ENCODE measurements around the gene OR1C1.

The OR1C1 gene

GRCh38 chr1:247760456-247760855 is at the start of gene OR1C1:
Gene OR1C1 (minus strand): TSS chr1:247760556. CDS start chr1:247758406, 2,150 bp downstream.
- TF ChIP-seq ZBTB7A (IDR thresholded peaks at IDR 0.05; ENCODE audit: low read depth) = no peak
- no peak for TF ChIP-seq CREB1 (IDR thresholded peaks at IDR 0.05; ENCODE audit: low read depth)
- TF ChIP-seq TAF1 (IDR thresholded peaks at IDR 0.05; ENCODE audit: low read depth) = no peak
- no peak for TF ChIP-seq EP300 (IDR thresholded peaks at IDR 0.05; ENCODE audit: borderline replicate concordance)
- TF ChIP-seq CEBPB (IDR thresholded peaks at IDR 0.05) = no peak
- TF ChIP-seq NFIC (IDR thresholded peaks at IDR 0.05) = no peak
- no peak for TF ChIP-seq YY1 (IDR thresholded peaks at IDR 0.05; ENCODE audit: low read depth)
- no peak for TF ChIP-seq RAD21 (IDR thresholded peaks at IDR 0.05; ENCODE audit: low read depth)
- TF ChIP-seq REST (IDR thresholded peaks at IDR 0.05; ENCODE audit: low read depth) = no peak
- no peak for TF ChIP-seq USF1 (IDR thresholded peaks at IDR 0.05)
- no peak for TF ChIP-seq TCF12 (IDR thresholded peaks at IDR 0.05; ENCODE audit: low read depth)
- no peak for TF ChIP-seq TEAD4 (IDR thresholded peaks at IDR 0.05)
- TF ChIP-seq EGR1 (IDR thresholded peaks at IDR 0.05) = no peak
- no peak for TF ChIP-seq FOXM1 (IDR thresholded peaks at IDR 0.05; ENCODE audit: borderline replicate concordance, low read depth)
- TF ChIP-seq MAX (IDR thresholded peaks at IDR 0.05) = no peak

GRCh38 chr1:247797518-247797917 is 37.2 kb upstream of the OR1C1 start:
- TF ChIP-seq TCF12 (IDR thresholded peaks at IDR 0.05; ENCODE audit: low read depth) = no peak
- no peak for TF ChIP-seq EGR1 (IDR thresholded peaks at IDR 0.05)
- TF ChIP-seq TAF1 (IDR thresholded peaks at IDR 0.05; ENCODE audit: low read depth) = no peak
- no peak for TF ChIP-seq NFIC (IDR thresholded peaks at IDR 0.05)
- no peak for TF ChIP-seq CREB1 (IDR thresholded peaks at IDR 0.05; ENCODE audit: low read depth)
- TF ChIP-seq ZBTB7A (IDR thresholded peaks at IDR 0.05; ENCODE audit: low read depth) = no peak
- no peak for TF ChIP-seq TEAD4 (IDR thresholded peaks at IDR 0.05)
- TF ChIP-seq REST (IDR thresholded peaks at IDR 0.05; ENCODE audit: low read depth) = no peak
- TF ChIP-seq MAX (IDR thresholded peaks at IDR 0.05) = no peak
- TF ChIP-seq YY1 (IDR thresholded peaks at IDR 0.05; ENCODE audit: low read depth) = no peak
- TF ChIP-seq EP300 (IDR thresholded peaks at IDR 0.05; ENCODE audit: borderline replicate concordance) = no peak
- TF ChIP-seq RAD21 (IDR thresholded peaks at IDR 0.05; ENCODE audit: low read depth) = no peak
- no peak for TF ChIP-seq CEBPB (IDR thresholded peaks at IDR 0.05)
- no peak for TF ChIP-seq USF1 (IDR thresholded peaks at IDR 0.05)
- no peak for TF ChIP-seq FOXM1 (IDR thresholded peaks at IDR 0.05; ENCODE audit: borderline replicate concordance, low read depth)

GRCh38 chr1:247769603-247770002 is 9.2 kb upstream of the OR1C1 start:
- TF ChIP-seq CEBPB (IDR thresholded peaks at IDR 0.05) (no peak), ZBTB7A (IDR thresholded peaks at IDR 0.05; ENCODE audit: low read depth) (no peak), USF1 (IDR thresholded peaks at IDR 0.05) (no peak), RAD21 (IDR thresholded peaks at IDR 0.05; ENCODE audit: low read depth) (no peak), EGR1 (IDR thresholded peaks at IDR 0.05) (no peak), NFIC (IDR thresholded peaks at IDR 0.05) (no peak), REST (IDR thresholded peaks at IDR 0.05; ENCODE audit: low read depth) (no peak), MAX (IDR thresholded peaks at IDR 0.05) (no peak), YY1 (IDR thresholded peaks at IDR 0.05; ENCODE audit: low read depth) (no peak), CREB1 (IDR thresholded peaks at IDR 0.05; ENCODE audit: low read depth) (no peak), TEAD4 (IDR thresholded peaks at IDR 0.05) (no peak), EP300 (IDR thresholded peaks at IDR 0.05; ENCODE audit: borderline replicate concordance) (no peak), TAF1 (IDR thresholded peaks at IDR 0.05; ENCODE audit: low read depth) (no peak), FOXM1 (IDR thresholded peaks at IDR 0.05; ENCODE audit: borderline replicate concordance, low read depth) (no peak)
